OCI-LY7 (cell line): ENCODE results near the gene SOX21. TPM values are rescaled to one million over a fixed set of nuclear protein-coding genes. Genes with fewer than 3 reads are reported as not detected.

Experiments used
- Bru-seq: library from RNA; stranded (reverse); fragments of 400-500 nt; gene quantifications from one replicate; lab custom pipeline; 2021; lab: Mats Ljungman, UMichigan
- BruChase-seq, 2 experiments: library from RNA; stranded (reverse); fragments of 400-500 nt; gene quantifications; one replicate each; lab custom pipeline; 2021; lab: Mats Ljungman, UMichigan
- BruUV-seq: library from RNA; stranded (reverse); fragments of 400-500 nt; replicated peaks from 2 replicates; lab custom pipeline; 2021; lab: Mats Ljungman, UMichigan
- CTCF ChIA-PET: fragments of 300-600 bp; sonication (Branson Sonifier 250); formaldehyde crosslinking; loops from one replicate; lab custom pipeline; 2022; ENCODE audit warnings: antibody characterized with exemption; ENCODE audit not compliant: unreplicated experiment; lab: Charles Lee
- POLR2A ChIA-PET: fragments of 300-600 bp; sonication (Branson Sonifier 250); formaldehyde crosslinking; loops from one replicate; lab custom pipeline; 2022; ENCODE audit warnings: antibody characterized with exemption; lab: Charles Lee
- DNase-seq: peaks from one replicate; pipeline ENCODE4 v3.0.0-alpha.2; 2015; ENCODE audit warnings: low spot score
- H2AFZ ChIP-seq: fragments of 200-600 bp; sonication (generic), shearing (Covaris generic); 2 replicates; pipeline ENCODE4 v1.6.1; 2014; ENCODE audit warnings: mild to moderate bottlenecking, antibody characterized with exemption, low read length, moderate library complexity
- H3K27ac ChIP-seq: fragments of 200-600 bp; sonication (generic); 2 replicates; pipeline ENCODE4 v1.5.1; 2014; ENCODE audit warnings: mixed run types, low read depth, mild to moderate bottlenecking, moderate library complexity, low read length, inconsistent platforms; ENCODE audit not compliant: poor library complexity, severe bottlenecking
- H3K36me3 ChIP-seq: fragments of 200-600 bp; sonication (generic); 2 replicates; pipeline ENCODE4 v1.6.1; 2014; ENCODE audit warnings: mild to moderate bottlenecking, antibody characterized with exemption, low read length, moderate library complexity, mixed read lengths; ENCODE audit not compliant: insufficient read depth
- H3K4me1 ChIP-seq: fragments of 200-600 bp; sonication (generic); 2 replicates; pipeline ENCODE4 v1.5.1; 2014; ENCODE audit warnings: mild to moderate bottlenecking, low read length; ENCODE audit not compliant: insufficient read depth, poor library complexity, severe bottlenecking
- H3K4me2 ChIP-seq: fragments of 200-600 bp; sonication (generic); 2 replicates; pipeline ENCODE4 v1.6.1; 2014; ENCODE audit warnings: mild to moderate bottlenecking, low read length
- H3K4me3 ChIP-seq: fragments of 200-600 bp; sonication (generic); 2 replicates; pipeline ENCODE4 v1.5.1; 2014; ENCODE audit warnings: mild to moderate bottlenecking, low read depth, low read length; ENCODE audit not compliant: poor library complexity, severe bottlenecking
- H3K79me2 ChIP-seq: fragments of 200-600 bp; sonication (generic); 2 replicates; pipeline ENCODE4 v1.6.1; 2016; ENCODE audit warnings: low read depth, mild to moderate bottlenecking, low read length, moderate library complexity, mixed read lengths; ENCODE audit not compliant: insufficient read depth
- H3K9me2 ChIP-seq: fragments of 200-600 bp; sonication (generic); 2 replicates; pipeline ENCODE4 v1.6.1; 2016; ENCODE audit warnings: mild to moderate bottlenecking, low read length, mixed read lengths; ENCODE audit not compliant: insufficient read depth
- H3K9me3 ChIP-seq: fragments of 200-600 bp; sonication (generic); 2 replicates; pipeline ENCODE4 v1.6.1; 2014; ENCODE audit warnings: mild to moderate bottlenecking, mixed run types, low read length, mixed read lengths
- H4K20me1 ChIP-seq: fragments of 200-600 bp; sonication (generic); 2 replicates; pipeline ENCODE4 v1.6.1; 2014; ENCODE audit warnings: mild to moderate bottlenecking, antibody characterized with exemption, low read length, moderate library complexity, mixed read lengths; ENCODE audit not compliant: insufficient read depth
- EZH2phosphoT487 ChIP-seq: fragments of 200-600 bp; sonication (generic); IDR thresholded peaks from 2 replicates; pipeline ENCODE4 v1.6.1; 2018; ENCODE audit warnings: low read depth, borderline replicate concordance, mild to moderate bottlenecking, mixed run types, antibody characterized with exemption, low read length, moderate library complexity, mixed read lengths
- intact Hi-C: fragments of 100-400 bp; cut with micrococcal nuclease; formaldehyde crosslinking; loops from one replicate; pipeline ENCODE4 v1.10.0; 2022; ENCODE audit not compliant: unreplicated experiment
- long read RNA-seq: library from polyadenylated mRNA; stranded (forward); transcript quantifications from one replicate; pipeline ENCODE4 v2.0.0, GENCODE V29; 2022
- total RNA-seq, 2 experiments: library from RNA; depleted of rRNA in 1 of 2; stranded (reverse); fragments of >200 nt in 1 of 2; shearing (Covaris generic) in 1 of 2; gene quantifications; 2 replicates each; pipeline ENCODE4 v1.2.3, GENCODE V29; 2014 to 2022
- TF ChIP-seq, protein P1 (sequence below): fragments of 200-600 bp; sonication (generic); conservative IDR thresholded peaks from 2 replicates; pipeline ENCODE4 v1.5.1; 2014; ENCODE audit warnings: mild to moderate bottlenecking, antibody characterized with exemption, low read length, moderate library complexity, mixed read lengths

Gene SOX21
- not detected in 2 replicates for total RNA-seq (2014; rRNA removed; shearing (Covaris generic))
- not detected in 2 replicates for total RNA-seq (2022)
- not detected for Bru-seq, nascent RNA
- not detected for BruChase-seq, experiment 1, labeled RNA remaining after a 6-hour chase
- BruChase-seq, experiment 2, labeled RNA remaining after a 2-hour chase = not detected
- long read RNA-seq = 0 reads

GRCh38 chr13:94712287-94712811, at the start of gene SOX21:
Gene SOX21 (minus strand): TSS chr13:94712545. CDS start chr13:94712049, 496 bp downstream.
- ChIA-PET POLR2A (interaction anchor here (0.7 kb wide), 1 partner anchor 160 kb away, joined by 3 read pairs; no protein-coding TSS in a partner anchor), CTCF (no interaction called here)
- Histone ChIP-seq H3K36me3 (no peaks in the 10 kb centered on the region), H3K4me1 (no peaks in the 10 kb centered on the region), H3K27ac (no peak within 1 kb of the TSS), H3K4me2 (no peak within 1 kb of the TSS), H3K9me2 (no peaks in the 10 kb centered on the region), H3K9me3 (no peaks in the 10 kb centered on the region), H4K20me1 (no peaks in the 10 kb centered on the region), H3K79me2 (no peaks in the 10 kb centered on the region), H2AFZ (no peak within 1 kb of the TSS), H3K4me3 (no peak within 1 kb of the TSS)
- no peak for TF ChIP-seq EZH2phosphoT487
- TF ChIP-seq, protein P1, sequence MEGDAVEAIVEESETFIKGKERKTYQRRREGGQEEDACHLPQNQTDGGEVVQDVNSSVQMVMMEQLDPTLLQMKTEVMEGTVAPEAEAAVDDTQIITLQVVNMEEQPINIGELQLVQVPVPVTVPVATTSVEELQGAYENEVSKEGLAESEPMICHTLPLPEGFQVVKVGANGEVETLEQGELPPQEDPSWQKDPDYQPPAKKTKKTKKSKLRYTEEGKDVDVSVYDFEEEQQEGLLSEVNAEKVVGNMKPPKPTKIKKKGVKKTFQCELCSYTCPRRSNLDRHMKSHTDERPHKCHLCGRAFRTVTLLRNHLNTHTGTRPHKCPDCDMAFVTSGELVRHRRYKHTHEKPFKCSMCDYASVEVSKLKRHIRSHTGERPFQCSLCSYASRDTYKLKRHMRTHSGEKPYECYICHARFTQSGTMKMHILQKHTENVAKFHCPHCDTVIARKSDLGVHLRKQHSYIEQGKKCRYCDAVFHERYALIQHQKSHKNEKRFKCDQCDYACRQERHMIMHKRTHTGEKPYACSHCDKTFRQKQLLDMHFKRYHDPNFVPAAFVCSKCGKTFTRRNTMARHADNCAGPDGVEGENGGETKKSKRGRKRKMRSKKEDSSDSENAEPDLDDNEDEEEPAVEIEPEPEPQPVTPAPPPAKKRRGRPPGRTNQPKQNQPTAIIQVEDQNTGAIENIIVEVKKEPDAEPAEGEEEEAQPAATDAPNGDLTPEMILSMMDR = no peak
- BruUV-seq = no TSS peak
- intact Hi-C loops = no loop called here
- DNase-seq = no peak

DNA sequence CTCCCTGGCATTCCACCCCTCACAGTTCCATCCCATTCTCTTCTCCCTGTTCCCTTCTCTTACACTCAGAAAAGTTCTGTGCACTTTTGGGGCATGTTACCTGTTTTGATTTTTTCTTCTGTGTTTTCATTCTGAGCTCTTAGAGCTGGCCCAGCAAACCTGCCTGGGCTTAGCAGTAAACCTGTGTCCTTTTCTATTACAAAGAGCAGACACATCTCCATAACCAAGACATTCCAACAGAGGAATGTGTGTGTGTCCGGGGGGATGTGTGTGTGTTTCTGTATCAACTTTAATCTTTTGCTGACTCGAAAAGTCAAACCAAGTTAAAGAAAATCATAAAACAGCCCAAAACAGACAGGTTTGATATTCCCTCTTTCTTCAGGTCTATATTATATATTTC, 49.1 kb upstream of the SOX21 start:
- H3K9me2 ChIP-seq = no peaks in the 10 kb centered on the region
- no peak overlapping the region for H3K4me2 ChIP-seq
- no peak for DNase-seq
- no peaks in the 10 kb centered on the region for H3K79me2 ChIP-seq
- no TSS peak for BruUV-seq
- H3K4me1 ChIP-seq = no peaks in the 10 kb centered on the region
- ChIA-PET POLR2A (interaction anchor here (0.6 to 0.7 kb wide), 2 partner anchors 8 to 471 kb away, joined by 3 to 4 read pairs; no protein-coding TSS in a partner anchor), CTCF (no interaction called here)
- no peaks in the 10 kb centered on the region for H3K9me3 ChIP-seq
- H3K27ac ChIP-seq = no peak overlapping the region
- H4K20me1 ChIP-seq = no peaks in the 10 kb centered on the region
- TF ChIP-seq, protein P1 = no peak
- TF ChIP-seq EZH2phosphoT487 = no peak
- H3K36me3 ChIP-seq = no peaks in the 10 kb centered on the region
- intact Hi-C loops = no loop called here
- no peak overlapping the region for H2AFZ ChIP-seq
- no peak overlapping the region for H3K4me3 ChIP-seq

GRCh38 chr13:94759120-94759728, 46.9 kb upstream of the SOX21 start:
- Histone ChIP-seq H3K4me2 (no peak overlapping the region), H3K9me2 (no peaks in the 10 kb centered on the region), H3K4me3 (no peak overlapping the region), H4K20me1 (no peaks in the 10 kb centered on the region), H3K27ac (no peak overlapping the region), H3K4me1 (no peaks in the 10 kb centered on the region), H3K9me3 (no peaks in the 10 kb centered on the region), H3K79me2 (no peaks in the 10 kb centered on the region), H3K36me3 (no peaks in the 10 kb centered on the region), H2AFZ (no peak overlapping the region)
- ChIA-PET POLR2A (no interaction called here), CTCF (no interaction called here)
- no peak for DNase-seq
- no peak for TF ChIP-seq EZH2phosphoT487
- TF ChIP-seq, protein P1 = no peak
- intact Hi-C loops = no loop called here
- no TSS peak for BruUV-seq
